IPS-18c (cell line): ENCODE results near the gene SHROOM2.

Experiments used
- H3K4me3 ChIP-seq: 2 replicates; pipeline ENCODE4 v1.7.0; 2013; ENCODE audit warnings: low read depth, mild to moderate bottlenecking, low read length, moderate library complexity; ENCODE audit not compliant: insufficient read depth
- H3K9me3 ChIP-seq: one replicate; pipeline ENCODE4 v1.6.1; 2013; ENCODE audit warnings: mild to moderate bottlenecking, low read length, moderate library complexity; ENCODE audit not compliant: control insufficient read depth, insufficient read depth

The SHROOM2 gene

DNA sequence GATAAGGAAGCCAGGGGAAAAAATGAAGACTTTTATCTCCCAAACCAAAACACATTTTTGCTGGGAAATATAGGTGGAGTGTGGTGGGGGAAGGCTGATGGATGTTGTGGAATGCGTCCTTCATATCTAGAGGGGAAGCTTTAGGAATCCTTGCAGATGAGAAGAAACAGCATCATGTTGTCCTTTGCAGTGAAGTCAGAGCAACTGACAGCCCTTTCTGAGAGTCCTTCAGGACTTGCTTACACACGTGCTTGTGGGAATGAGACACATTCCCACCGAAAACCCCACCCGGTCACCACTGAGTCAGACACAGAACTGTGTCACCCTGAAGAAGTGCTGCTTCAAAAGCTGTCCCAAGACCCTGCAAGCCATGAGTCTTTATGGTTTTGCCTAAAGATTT, 81.5 kb downstream of the SHROOM2 start:
- H3K9me3 ChIP-seq = peaks cover 6% of the 10 kb centered on the region
- H3K4me3 ChIP-seq = no peak overlapping the region

DNA sequence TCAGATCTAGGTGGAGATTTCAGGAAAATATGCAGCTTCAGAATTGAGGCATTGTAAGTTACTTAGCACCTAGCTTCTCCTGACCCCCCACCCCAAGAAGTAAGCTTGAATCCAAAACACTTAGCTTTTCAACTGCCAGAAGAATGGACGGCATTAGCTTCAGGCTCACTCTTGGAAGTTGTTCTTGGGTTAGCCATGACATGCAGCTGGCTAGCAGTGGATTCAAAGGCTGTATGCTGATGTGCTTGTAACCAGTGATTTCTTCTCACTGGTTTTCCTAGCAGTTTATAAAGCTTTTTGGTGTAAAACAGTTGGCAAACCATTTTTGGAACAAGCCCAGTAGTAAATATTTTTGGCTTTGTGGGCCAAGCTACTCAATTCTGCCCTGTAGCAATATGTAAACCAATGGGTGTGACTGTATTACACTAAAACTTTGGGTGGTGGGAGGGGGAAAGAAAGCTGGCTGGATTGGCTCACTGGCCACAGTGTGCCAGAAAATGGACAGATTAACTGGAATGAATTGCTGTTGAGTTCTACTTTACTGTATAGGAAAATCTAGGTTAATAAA, 85.6 kb downstream of the SHROOM2 start:
- peaks cover 2% of the 10 kb centered on the region for H3K9me3 ChIP-seq
- no peak overlapping the region for H3K4me3 ChIP-seq

DNA sequence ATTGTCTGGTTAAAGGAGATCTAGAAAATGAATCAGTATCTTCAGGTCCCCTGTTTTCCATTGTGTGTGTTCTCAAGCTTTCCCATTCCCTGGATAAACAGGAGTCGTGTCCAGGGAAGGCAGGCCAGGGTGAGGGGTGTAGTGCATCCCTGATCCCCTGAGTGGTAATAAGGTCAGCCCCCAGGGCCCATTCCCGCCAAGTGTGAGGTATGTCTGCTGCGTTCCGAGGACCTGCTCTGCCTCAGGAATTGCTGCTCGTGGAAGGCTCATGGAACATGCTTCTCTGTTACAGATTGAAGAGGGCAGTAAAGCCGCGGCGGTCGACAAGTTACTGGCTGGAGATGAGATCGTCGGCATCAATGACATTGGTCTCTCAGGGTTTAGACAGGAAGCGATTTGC, 87.1 kb downstream of the SHROOM2 start:
- H3K4me3 ChIP-seq = no peak overlapping the region
- H3K9me3 ChIP-seq = peaks cover 2% of the 10 kb centered on the region

DNA sequence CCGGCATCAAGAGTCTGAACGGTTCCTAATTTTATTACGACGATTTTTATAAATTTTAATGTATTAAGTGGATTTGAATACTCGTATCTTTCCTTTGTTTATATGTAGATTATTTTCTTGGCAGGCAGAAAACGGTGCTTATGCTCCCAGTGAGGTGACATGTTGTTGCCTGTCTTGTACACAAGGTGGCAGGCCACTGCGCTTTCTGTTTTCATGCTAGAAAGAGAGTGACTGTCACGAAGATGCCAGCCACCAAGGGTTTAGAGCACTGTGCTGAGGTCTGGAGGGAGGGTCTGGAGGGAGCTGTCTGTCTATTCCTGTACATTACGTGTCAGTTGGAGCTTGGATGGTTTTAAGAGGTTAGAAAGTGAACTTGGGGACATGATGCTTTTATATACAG, 87.7 kb downstream of the SHROOM2 start:
- H3K4me3 ChIP-seq = no peak overlapping the region
- H3K9me3 ChIP-seq = peaks cover 2% of the 10 kb centered on the region

DNA sequence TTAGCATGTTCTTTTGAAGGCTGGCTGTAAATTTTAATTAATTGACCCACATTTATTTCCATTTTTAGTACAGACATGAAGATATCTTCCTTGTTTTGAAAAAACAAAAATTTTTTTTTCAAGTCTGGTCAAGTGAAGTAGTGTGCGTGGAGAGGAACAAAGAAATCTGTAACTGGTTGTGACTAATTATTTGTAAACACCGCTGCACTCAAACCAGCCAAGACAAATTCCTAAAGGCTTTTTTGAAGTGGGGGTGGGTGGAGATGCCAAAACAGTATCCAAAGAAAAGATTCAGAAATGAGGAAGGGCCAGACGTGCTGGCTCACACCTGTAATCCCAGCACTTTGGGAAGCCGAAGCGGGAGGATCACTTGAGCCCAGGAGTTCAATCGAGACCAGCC, 88.3 kb downstream of the SHROOM2 start:
- no peak overlapping the region for H3K4me3 ChIP-seq

DNA sequence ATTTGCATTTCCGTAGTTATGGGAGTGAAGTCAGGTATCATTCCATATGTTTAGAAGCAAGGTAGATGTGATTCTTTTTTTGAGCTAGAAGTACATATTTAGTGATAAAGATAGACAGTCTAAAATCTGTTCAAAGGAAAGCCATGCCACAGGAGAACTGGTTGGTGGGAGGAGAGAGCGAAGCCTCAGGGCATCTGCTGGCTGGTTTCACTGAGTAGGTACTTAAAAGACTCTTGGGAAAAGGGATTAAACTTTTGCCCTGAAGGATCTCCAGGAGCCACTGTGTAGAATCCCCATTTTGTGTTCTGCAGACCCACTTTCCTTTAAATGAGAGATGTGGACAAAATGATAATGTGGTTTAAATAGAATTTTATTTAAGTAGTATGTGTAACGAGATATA, 89.6 kb downstream of the SHROOM2 start:
- H3K4me3 ChIP-seq = no peak overlapping the region; the same call in 1 of the 2 replicates
- H3K9me3 ChIP-seq = peaks cover 8% of the 10 kb centered on the region

More for the DNA sequence above, 88.3 kb downstream of the SHROOM2 start:
- peaks cover 2% of the 10 kb centered on the region for H3K9me3 ChIP-seq

DNA sequence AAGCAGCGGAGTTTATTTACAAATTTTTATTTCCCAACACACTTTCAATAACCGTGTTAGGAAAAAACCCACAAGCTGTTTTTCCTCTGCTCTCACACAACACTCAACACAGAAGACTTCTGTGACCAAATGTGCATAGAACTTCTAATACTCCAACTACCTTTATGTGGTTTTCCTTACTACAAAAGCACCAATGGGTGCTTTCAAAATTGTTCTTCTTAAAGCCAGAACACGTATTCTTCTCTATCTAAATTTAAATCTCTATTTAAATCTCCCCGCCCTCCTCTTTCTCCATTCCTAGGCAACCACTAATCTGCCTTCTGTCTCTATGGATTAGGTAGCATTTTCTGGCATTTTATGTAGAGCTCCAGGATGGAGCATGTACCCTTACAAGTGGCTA, 90.0 kb downstream of the SHROOM2 start:
- Histone ChIP-seq H3K4me3 (no peak overlapping the region), H3K9me3 (peaks cover 8% of the 10 kb centered on the region)

DNA sequence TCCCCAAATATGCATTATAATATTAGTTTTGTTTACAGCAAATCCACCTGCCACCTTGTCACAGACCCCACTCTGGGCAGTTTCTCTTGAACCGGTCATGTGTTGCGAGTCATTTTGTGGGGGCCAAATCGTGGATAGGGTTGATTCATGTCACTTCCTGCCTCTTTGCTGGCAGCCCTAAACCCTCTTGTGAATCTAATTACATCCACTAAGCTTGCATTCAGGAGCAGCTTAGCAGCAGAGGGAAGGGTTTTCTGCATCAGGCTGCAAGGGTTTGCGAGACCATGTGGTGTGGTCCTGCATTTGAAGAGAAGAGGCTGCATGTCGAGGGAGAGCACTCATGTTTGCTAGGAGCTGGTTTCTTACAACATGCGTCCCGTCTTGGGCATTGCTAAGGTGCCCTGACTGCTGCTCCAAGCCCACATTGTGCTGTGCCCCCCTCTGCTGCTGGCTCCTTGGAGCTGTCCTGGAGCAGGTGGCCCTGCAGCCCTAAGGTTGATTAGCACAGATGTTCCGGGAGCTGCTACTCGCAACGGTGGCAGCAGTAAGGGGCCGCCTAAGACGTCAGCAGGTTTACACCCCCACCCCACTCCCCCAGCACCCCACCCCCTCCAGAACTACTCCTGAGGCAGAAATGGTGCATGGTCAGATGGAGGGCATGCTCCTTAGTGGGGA, 92.1 kb downstream of the SHROOM2 start:
- Histone ChIP-seq H3K9me3 (peaks cover 8% of the 10 kb centered on the region), H3K4me3 (no peak overlapping the region)

DNA sequence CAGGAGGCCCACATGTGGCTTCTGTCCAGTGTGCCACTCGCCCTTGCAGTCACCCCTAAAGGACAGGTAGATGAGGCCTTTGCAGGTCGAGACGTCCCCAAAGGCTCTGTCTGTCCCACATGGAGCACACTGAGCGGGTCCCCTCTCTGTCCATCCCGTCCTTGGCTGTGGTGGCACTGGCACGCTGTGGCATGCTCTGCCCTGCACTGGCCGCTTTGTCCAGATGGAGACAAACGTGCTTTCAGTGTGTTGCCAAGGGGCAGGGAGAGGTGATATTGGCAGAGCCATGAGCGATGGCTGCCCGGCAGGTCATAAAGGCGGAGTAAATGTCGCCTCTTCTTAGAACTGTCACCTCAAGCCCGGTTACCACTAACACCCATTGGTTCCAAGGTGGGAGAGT, 94.0 kb downstream of the SHROOM2 start:
- Histone ChIP-seq H3K9me3 (peaks cover 5% of the 10 kb centered on the region), H3K4me3 (no peak overlapping the region)

DNA sequence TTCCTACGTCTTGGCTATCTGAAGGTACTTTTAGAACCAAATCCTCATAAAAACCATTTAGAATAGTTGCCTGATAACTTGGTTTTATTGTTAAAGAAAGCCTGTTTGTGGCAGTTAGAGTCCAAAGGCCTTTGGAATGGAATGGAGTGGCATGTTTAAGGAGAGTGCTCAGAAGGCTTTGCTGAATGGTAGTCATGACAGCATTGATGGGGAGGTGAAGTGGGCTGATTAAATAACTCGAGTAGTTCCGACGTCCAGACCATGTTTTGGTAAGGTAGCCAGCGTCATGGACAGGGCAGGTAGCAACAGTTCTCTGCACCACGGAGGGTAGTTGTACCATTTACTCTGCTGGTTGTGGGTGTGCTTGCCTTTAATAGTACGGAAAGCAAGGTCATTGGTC, 94.6 kb downstream of the SHROOM2 start:
- H3K4me3 ChIP-seq = no peak overlapping the region
- H3K9me3 ChIP-seq = peaks cover 5% of the 10 kb centered on the region

DNA sequence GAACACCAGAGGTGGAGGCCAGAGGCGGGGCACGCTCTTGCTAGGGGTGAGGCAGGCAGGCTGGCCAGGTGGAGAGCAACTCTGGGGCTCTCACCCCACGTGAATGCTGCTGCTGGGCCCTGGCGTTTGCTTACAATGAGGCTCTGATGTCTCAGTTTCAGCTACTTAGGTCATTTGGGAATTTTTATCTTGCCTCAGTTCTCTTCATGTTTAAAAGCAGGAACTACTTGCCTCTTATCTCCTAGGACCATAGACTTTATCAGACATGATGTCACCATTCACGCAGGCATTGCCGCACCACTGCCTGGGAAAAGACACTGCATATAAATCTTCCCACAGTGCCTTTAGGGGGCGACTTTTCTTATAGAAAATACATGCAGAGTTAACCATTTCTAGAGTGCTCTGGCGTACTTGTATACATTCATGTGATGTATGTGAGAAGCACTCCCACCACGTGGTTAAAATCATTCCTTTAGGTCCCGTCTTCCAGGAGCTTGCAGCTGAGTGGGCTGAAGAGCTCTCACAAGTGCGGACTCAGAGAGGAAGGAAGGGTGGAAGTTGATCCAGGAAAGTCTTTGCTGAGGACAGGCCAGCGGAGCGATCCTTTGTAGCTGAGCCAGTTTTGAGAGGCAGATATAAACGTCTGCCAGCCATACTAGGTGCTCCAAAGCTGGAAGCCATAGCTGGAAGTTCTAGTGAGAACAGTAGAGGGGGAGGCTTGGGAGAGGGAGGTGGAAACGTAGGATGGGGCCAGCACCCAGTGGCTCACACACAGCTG, 96.6 kb downstream of the SHROOM2 start:
- Histone ChIP-seq H3K9me3 (peaks cover 5% of the 10 kb centered on the region), H3K4me3 (no peak overlapping the region)

DNA sequence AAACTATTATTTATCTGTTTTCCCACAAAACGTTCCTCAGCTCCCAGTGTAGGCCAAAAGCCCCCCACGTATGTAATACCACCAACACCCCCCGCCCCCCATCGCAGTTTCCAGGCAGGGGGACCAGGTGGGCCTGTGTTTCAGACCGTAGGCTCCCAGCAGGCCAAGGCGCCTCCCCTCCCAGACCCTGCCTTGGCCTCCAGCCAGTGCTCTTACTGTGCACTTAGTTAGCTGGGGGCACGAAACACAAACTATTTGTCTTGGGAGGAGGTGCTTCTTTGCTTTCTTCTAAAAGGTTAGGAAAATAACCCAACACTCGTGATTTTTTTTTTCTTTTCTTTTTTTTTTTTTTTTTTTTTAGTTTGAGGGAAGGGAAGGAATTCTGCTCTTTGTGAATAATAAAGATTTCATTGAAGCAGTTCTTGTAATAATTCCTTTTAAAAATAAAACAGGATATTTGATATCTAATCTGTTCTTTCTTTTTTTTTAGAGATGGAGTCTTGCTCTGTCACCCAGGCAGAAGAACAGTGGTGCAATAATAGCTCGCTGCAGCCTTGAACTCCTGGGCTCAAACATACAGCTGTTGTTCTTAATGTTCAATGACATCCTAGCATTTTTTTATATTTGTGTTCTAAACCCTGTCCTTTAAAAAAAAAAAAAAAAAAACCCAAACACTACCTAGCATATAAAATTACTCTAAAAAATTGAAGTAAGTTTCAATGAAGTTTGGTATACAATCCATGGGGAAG, 98.0 kb downstream of the SHROOM2 start:
- H3K4me3 ChIP-seq = no peak overlapping the region
- H3K9me3 ChIP-seq = peaks cover 5% of the 10 kb centered on the region

DNA sequence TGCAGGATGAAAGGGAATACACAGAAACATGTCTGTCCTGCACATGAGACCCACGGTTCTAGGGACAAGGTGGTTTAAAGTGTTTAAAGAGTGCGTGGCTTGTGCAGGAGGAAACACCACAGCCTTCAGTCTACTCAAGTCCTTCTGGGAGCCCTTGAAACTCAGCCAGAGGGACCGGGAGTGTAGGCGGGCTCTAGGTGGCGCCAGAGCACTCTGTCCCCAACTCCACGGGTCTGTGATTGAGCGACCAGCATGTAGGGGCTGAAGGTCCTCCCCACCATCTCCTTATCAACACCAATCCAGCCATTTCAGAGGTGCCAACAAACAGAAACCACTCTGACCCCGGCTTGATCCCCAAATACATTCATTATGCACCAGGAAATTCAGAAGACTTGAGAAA, 98.9 kb downstream of the SHROOM2 start:
- H3K9me3 ChIP-seq = peaks cover 4% of the 10 kb centered on the region
- no peak overlapping the region for H3K4me3 ChIP-seq

DNA sequence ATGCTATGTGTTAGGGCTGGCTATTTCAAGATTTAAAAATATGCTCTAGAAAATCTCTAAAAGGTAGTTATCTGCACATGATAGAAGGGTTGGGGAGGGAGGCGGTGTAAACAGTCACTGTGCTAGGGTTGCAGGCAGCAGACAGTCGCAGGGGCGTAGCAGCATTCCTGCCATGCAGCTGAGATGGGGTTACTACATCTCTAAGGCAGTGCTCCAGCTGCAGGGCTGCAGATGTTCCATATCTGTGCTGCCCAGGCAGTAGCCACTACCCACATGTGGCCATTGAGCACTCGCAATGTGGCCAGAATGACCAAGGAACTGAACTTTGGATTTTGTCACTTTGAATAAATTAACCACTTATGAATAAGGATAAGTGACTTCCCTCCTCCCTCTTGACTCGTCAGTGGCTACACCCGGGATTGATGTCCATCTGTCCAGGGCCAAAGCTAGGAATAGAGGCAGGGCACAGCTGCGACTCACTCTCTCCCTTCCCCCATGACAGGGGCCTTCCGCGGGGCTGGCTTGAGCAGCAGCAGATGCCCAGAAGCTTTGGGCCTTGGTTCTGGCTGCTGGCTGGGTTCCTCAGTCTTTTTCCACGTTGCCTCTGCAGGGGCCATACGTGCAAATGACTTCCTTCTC, 101.5 kb downstream of the SHROOM2 start:
- no peak overlapping the region for H3K4me3 ChIP-seq
- peaks cover 4% of the 10 kb centered on the region for H3K9me3 ChIP-seq

DNA sequence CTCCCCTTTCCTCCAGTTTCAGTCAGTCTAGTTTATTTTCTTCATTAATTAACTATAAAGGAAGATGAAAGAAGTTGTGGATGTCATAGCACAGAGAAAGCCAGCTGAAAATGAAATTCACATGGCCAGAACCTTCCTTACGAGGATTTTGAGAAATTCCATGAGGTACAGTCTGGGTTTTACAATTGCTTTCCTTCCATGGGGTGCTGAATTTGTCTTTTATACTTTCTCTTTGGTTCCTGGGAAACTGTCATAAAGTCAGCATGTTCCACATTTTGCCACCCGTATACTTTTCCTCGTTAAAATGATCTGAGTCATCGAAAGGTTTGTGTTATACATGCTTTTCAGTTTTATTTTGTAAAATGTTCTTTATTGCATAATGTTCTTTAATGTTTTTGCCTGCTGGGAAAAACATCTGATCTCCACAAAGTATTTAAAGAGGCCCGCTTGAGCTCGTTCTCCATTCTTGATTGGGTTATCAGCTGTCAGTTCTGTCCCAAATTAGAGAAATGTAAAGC, 102.8 kb downstream of the SHROOM2 start:
- H3K9me3 ChIP-seq = peaks cover 4% of the 10 kb centered on the region

DNA sequence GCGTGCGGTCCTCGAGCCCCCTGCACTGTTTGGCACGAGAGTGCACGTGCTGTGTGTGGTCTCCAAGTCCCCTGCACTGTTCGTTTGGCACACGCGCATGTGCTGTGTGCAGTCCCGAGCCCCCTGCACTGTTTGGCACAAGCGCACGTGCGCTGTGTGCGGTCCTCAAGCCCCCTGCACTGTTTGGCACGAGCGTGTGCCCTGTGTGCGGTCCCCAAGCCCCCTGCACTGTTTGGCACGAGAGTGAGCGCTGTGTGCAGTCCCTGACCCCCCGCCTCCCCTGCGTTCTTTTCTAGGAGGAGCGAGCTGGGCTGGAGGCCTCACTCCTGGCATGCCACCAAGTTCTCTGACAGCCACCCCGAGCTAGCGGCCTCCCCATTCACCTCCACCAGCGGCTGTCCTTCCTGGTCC, 104.5 kb downstream of the SHROOM2 start:
- no peak overlapping the region for H3K4me3 ChIP-seq
- H3K9me3 ChIP-seq = peaks cover 12% of the 10 kb centered on the region

More for the DNA sequence above, 102.8 kb downstream of the SHROOM2 start:
- no peak overlapping the region for H3K4me3 ChIP-seq
